Astrocyte (in vitro differentiated cells and primary cell): ENCODE measurements around the gene MAPKAPK5.

ENCODE experiments used
- CTCF ChIP-seq: IDR thresholded peaks from 2 replicates; pipeline ENCODE4 v1.5.1; 2011; ENCODE audit warnings: low read depth, mild to moderate bottlenecking, inconsistent platforms, low read length, moderate library complexity; ENCODE audit not compliant: insufficient read depth
- EZH2 ChIP-seq: IDR thresholded peaks from 2 replicates; pipeline ENCODE4 v1.6.1; 2012; ENCODE audit warnings: mild to moderate bottlenecking, low read length, inconsistent platforms; ENCODE audit not compliant: insufficient read depth

- TF ChIP-seq CTCF (no peak), EZH2 (no peak)
Measured at GRCh38 chr12:111823891-111824290, 18.1 kb upstream of the MAPKAPK5 start.
